Measurements from ENCODE around the gene SLC26A6.

The SLC26A6 gene

DNA sequence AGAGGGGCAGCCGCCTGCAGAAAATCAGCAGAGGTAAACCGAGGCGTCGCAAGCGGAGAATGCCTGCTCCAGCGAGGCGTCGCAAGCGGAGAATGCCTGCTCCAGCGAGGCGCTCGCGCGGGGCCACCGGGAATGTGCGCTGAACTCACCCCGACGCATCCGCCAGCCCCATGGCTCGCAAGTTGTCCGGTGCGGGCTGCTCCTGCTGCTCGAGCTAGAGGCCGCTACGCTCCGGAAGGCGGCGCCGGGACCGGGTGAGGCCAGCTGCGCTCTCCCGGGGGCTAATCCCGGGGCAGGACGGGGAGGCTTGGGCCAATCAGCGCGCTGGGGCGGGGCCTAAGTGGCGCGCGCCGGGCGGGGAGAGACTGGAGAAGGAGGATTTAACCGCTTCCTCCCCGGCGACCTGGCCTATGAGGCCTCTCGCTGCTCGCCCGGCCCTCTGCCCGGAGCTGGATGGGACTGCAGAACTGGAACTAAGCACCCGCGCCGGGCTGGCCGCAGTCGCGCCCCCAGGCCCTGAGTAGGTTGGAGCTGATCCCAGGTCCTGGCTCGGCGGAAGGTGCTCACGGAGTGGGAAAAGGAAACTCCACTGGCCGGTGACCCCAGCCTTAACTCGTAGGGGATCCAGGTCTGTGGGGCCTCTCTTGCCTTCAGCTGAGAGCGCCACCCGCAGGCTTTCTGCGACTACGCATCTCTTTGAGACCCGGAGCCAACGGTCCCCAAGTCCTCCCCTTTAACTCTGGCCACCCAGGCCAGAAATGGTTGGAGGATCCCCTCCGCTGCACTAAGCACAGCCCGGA is at the start of gene SLC26A6:
TSS of gene SLC26A6 (minus strand) at position 240 of the 800 bp plus-strand sequence. CDS start at position 172, 68 bp downstream.
- DNase-seq: peak; percentile 97

GRCh38 chr3:48684480-48685143 is 49.4 kb upstream of the SLC26A6 start:
- no peak for DNase-seq

GRCh38 chr3:48684054-48684349 is 48.7 kb upstream of the SLC26A6 start:
- DNase-seq: no peak

- no peak for DNase-seq
Observed at GRCh38 chr3:48682786-48683185, 47.5 kb upstream of the SLC26A6 start.

- DNase-seq: no peak
Observed at GRCh38 chr3:48681974-48682610, 46.8 kb upstream of the SLC26A6 start.

- no peak for DNase-seq
Observed at GRCh38 chr3:48681541-48681880, 46.2 kb upstream of the SLC26A6 start.

- DNase-seq: no peak
Observed at GRCh38 chr3:48680811-48681540, 45.7 kb upstream of the SLC26A6 start.

DNA sequence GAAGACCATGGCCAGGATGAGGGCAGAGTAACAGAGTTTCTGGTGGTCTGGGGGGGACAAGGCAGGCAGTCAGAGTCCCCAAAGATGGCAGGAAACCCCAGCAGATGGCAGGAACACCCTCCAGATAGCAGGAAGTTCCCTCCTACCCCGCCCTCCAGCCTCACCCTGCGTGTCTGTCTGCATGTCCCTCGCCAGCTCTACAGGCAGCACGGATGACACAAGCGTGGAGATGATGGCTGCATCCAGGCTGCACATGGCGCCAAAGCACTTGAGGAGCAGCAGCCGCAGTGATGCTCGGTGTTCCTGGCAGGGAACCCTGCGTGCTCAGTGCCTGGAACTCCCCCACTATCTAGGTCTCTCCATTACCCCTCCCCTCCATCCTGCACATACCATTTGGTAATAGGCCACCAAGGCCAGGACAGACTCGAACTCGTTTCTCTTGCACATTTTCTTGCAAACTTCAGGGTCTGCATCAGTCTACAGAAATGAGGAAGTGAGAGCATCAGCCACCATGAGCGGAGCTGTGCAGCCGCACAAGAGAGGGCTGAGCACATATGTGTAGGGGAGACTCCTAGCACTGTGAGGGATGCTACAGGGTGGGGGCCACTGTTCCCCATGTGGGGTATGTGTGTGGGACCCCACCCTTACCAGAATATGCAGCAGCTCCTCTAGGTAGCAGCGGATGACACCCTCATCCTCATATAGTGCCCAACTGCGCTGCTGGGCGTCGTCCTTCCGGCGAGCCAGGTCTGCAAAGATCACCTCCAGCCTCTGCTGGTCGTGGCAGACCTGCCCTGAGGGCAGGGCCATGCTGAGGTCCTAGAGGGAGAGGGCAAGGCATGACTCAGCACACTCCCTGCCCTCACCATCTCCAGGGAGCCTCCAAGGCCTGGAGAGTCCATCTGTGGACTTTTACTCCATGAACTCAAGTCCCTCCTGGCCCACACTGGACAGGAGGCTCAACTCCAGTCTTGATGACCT is 44.4 kb upstream of the SLC26A6 start:
- DNase-seq: no peak

DNA sequence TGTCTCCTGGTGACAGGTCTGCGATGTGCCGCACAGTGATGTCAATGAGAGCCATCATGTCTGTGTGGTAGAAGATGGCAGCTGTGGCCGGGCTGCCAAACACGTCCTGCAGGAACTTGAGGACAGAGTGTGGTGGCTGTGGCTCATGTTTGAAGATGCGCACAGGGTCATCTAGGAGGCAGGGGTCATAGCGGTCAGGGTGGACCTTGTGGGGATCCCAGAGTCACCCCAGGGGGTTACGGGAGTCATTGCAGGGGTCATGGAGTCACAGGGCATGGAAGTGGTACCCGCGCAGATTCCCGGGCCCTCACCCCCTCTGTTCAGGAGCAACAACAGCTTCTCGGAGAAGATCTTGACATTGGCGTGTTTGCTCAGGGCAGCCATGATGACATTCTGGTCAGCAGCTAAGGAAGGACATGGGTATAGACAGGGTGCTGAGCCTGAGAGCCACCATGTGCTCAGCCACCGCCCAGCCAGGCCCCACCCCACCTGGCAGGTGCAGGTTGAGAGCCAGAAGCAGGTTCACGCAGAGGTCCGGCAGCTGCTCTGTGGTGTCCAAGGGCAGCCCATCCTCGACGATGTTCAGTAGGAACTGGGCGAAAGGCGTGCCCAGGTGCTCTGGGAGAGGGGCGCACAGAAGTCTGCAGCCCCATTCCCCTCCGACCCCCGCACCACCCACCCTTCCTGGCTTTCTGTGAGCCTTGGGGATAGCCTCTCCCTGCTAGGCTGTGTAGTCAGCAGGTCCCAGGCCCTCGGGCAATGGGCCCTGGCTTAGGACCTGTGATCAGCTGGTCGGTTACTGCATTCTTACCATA is 43.5 kb upstream of the SLC26A6 start:
- DNase-seq: no peak

DNA sequence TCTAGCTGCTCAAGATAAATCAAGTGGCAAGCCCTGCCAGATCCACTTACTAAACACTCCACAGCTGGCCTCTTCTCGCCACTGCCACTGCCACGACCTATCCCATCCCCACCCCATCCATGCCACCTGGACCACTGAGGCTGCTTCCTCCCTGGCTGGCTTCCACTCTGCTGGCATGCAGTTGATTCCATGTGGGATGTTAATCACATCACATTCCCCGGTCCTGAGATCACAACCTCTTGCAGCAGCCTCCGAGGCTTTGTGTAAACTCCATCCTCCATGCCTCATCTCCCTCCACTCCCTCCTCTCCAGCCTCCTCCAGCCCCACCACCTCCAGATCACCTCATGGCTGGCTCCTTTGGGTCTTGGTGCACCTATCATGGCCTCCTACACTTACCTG is 42.8 kb upstream of the SLC26A6 start:
- DNase-seq: no peak

DNA sequence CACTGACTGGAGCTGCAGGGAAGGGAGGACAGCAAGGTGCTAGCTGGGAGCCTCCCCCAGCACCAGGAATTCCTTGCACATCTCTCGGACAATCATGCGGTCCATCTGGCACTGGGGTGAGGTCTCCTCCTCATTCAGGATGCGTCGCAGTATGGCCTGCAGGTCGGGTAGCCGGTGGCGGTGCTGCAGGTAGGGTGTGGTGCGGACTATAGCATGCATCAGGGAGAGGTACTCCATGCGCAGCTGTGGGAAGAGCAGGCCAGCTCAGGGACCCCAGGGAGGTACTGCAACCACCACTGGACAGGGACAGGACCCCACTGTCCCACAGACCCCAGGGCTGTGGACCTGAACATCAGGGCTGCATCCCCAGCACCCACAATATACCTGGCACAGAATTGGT is 39.2 kb upstream of the SLC26A6 start:
- no peak for DNase-seq

DNA sequence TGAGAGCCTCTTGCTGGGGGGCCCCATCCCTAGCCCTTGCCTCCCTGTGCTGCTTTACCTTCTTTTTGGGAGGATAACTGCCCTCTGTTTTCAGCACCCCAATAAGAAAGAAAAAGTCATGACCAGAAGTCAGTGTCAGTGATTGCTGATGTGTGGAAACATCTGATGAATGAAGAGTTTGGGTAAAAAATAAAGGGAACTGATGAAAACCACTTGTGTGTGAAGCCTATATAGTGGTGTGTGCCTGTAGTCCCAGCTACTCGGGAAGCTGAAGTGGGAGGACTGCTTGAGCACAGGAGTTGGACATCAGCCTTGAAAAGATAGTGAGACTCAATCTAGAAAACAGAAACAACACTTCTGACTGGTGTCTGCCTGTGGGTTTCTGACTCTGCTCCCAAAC is 37.3 kb upstream of the SLC26A6 start:
- no peak for DNase-seq

DNA sequence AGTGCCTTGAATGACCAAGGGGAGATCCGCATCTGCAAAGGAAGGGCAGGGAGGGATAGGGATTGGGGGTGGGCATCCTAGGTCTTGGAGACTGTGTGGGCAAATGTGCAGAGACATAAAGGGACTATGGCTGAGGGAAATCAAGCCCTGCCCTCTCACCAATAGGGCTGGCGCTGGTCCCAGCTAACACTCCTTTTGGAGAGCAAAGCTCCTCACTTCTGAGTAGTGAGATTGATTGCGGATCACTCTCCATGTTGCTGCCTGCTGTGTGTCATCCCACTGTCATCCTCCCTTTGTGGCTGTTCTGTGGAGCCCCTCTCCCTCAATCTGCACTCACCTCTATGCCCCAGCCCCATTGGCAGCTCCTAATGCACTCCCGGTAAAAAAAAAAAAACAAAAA is 29.7 kb upstream of the SLC26A6 start:
- DNase-seq: no peak

- DNase-seq: no peak
Observed at GRCh38 chr3:48664313-48664644, 29.0 kb upstream of the SLC26A6 start.

DNA sequence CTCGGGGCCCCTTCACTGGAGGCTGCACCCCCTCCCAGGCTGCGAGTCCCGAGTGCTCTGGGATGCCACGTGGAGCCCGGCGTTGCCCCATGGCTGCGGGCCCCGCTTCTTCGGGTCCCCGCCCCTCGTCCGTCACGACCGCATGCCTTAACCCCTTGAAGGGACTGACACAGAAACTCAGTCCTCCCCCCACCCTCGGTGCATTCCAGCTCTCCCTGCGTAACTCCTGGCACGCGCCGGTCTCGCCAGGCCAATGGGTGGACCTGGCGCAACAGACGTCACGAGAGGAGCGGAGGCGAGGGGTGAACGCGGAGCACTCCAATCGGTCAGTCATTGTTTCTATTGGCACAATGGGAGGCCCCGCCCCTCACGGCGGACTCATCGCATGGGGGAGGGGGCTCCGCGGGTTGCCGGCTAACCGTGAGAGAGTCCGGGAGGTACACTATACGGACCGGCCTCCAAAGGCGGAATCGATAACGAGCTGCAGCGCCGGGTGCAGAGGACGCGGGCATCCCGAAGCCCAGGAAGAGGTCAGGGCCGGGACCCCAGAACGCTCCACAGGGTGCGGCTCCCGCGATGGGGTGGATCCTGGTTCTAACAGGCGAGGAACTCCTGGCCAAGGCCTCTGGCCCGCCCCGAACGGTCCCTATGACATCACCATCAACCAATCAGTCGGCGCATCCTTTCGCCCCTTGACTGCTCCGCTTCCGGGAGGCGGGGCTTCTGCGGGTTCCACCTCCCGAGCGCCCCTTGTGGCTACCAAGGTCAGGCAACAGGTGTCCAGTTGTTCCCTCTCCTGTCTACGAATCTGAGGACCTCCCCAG is 28.4 kb upstream of the SLC26A6 start:
- DNase-seq: peak; percentile 99

DNA sequence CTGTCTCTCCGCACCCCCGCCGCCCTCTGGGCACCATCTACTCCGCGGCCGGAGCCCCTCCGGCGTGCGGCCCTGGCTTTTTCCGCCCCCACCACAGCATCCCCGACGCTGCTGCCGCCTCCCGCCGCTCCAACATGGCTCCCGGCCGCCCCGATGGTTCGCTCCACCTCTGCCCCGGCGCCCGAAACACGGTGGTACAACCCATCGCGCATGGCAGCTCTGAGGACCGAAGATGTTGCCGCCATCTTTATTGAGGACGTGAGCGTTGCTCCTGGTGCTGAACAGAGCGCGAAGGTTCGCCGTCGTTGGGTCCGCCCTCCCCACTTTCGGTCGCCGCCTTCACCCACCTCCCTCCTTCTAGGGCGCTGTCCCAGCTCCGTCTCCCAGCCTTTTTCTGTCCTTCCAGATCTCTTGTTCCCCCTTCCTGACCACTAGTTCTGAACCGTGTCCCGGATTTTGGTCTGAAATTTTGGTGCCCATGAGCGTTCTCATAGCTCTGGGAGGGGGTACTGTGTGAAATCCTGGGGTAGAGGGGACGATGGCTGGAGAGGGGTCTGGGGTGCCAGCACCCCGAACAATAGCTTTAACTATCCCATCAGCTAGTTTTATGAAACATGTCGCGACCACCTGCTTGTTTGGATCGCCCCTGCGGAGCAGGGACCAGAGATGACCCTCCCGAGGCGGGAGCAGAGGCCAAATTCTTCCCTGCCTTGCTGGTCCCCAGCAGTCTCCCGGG is 27.7 kb upstream of the SLC26A6 start, which contains the start of gene CELSR3:
TSS of gene CELSR3 (minus strand) at position 134 of the 736 bp plus-strand sequence. CDS start 252 bp downstream, outside the sequence.
- peak; percentile 90 for DNase-seq

GRCh38 chr3:48662145-48662752 is 27.0 kb upstream of the SLC26A6 start:
- no peak for DNase-seq

GRCh38 chr3:48661501-48662144 is 26.4 kb upstream of the SLC26A6 start:
- DNase-seq: peak; percentile 61

All from activated CD4-positive, alpha-beta T cell treated with anti-CD3 and anti-CD28 coated beads, Interleukin-2, amount 50 U/mL, for 16 hours (primary cell).